HL-60 (cell line): Measurements from ENCODE around the gene CTSW.

Source experiments
- CTCF ChIP-seq: IDR thresholded peaks from one replicate; pipeline ENCODE4 v1.5.1; 2011; ENCODE audit warnings: low read length, control low read depth, inconsistent platforms; ENCODE audit not compliant: insufficient read depth
- POLR2AphosphoS5 ChIP-seq: IDR thresholded peaks from 2 replicates; pipeline ENCODE4 v1.6.1; 2012; ENCODE audit warnings: low read depth
- SPI1 ChIP-seq: IDR thresholded peaks from 2 replicates; pipeline ENCODE4 v1.6.1; 2012; ENCODE audit warnings: low read depth, mild to moderate bottlenecking, borderline replicate concordance

- TF ChIP-seq POLR2AphosphoS5 (peak; percentile 83), CTCF (peak; percentile 59), SPI1 (peak; percentile 71)
Measured at GRCh38 chr11:65888163-65888814, 8.7 kb downstream of the CTSW start, which contains the start of gene FIBP.
